Coronary artery (tissue), 2 donors: ENCODE results near the gene ASB15.

Experiments
- DNase-seq: peaks from one replicate; pipeline ENCODE4 v3.0.0-alpha.2; 2017; ENCODE audit warnings: low spot score
- H3K27ac ChIP-seq, 2 donors: fragments of 200-600 bp; sonication (generic); one replicate each; pipeline ENCODE4 v1.5.1; 2016 to 2019
- H3K4me3 ChIP-seq: fragments of 200-600 bp; sonication (generic); 2 replicates; pipeline ENCODE4 v1.5.1; 2016; ENCODE audit warnings: mild to moderate bottlenecking, moderate library complexity
- CTCF ChIP-seq: fragments of 200-600 bp; sonication (generic); IDR thresholded peaks from one replicate; pipeline ENCODE4 v1.5.1; 2019; ENCODE audit warnings: antibody characterized with exemption

Gene ASB15

GRCh38 chr7:123652406-123652805, 50.8 kb downstream of the ASB15 start:
- TF ChIP-seq CTCF: no peak
- Histone ChIP-seq H3K27ac (no peak overlapping the region), H3K4me3 (no peak overlapping the region)
- no peak for DNase-seq

- DNase-seq: no peak
- TF ChIP-seq CTCF: no peak
- Histone ChIP-seq H3K4me3 (no peak overlapping the region), H3K27ac (no peak overlapping the region)
Measured at GRCh38 chr7:123653162-123653561, 51.5 kb downstream of the ASB15 start.

- Histone ChIP-seq H3K4me3 (no peak within 1 kb of the TSS), H3K27ac (no peak within 1 kb of the TSS)
- TF ChIP-seq CTCF: no peak
- no peak for DNase-seq
Measured at GRCh38 chr7:123655614-123656013, 54.0 kb downstream of the ASB15 start, which contains the start of gene LMOD2. LMOD2 (plus strand) TSS chr7:123655866; CDS start chr7:123655964, 98 bp downstream.

- Histone ChIP-seq H3K4me3 (no peak overlapping the region), H3K27ac (no peak overlapping the region)
- no peak for DNase-seq
- TF ChIP-seq CTCF: no peak
Measured at GRCh38 chr7:123656544-123657303, 55.1 kb downstream of the ASB15 start.

GRCh38 chr7:123657304-123657685, 55.7 kb downstream of the ASB15 start:
- Histone ChIP-seq H3K4me3 (no peak overlapping the region), H3K27ac (no peak overlapping the region)
- TF ChIP-seq CTCF: no peak
- DNase-seq: no peak

- TF ChIP-seq CTCF: no peak
- no peak overlapping the region for H3K27ac ChIP-seq
- no peak for DNase-seq
- H3K4me3 ChIP-seq: no peak overlapping the region
Measured at GRCh38 chr7:123658023-123658422, 56.4 kb downstream of the ASB15 start.
